H1 (cell line): ENCODE measurements around the gene GNB1. TPM values are rescaled to one million over a fixed set of nuclear protein-coding genes. Genes with fewer than 3 reads are reported as not detected.

Experiments used
- CTCF ChIA-PET: fragments of 300-600 bp; sonication (Branson Sonifier 250); formaldehyde crosslinking; loops from one replicate; lab custom pipeline; 2021; ENCODE audit not compliant: partially characterized antibody; lab: Charles Lee
- POLR2A ChIA-PET: fragments of 300-600 bp; sonication (Branson Sonifier 250); formaldehyde crosslinking; loops from one replicate; lab custom pipeline; 2021; ENCODE audit warnings: inconsistent platforms; ENCODE audit not compliant: partially characterized antibody; lab: Charles Lee
- DNase-seq, 2 experiments: peaks; one replicate each; pipeline versions ENCODE4 v3.0.0 to v3.0.0-alpha.2; 2010 to 2022; ENCODE audit warnings: low spot score in 2 of 2, low read depth in 1 of 2, mixed read lengths in 1 of 2
- FAIRE-seq: peaks from 2 replicates; lab custom pipeline; 2011; peaks lifted over from hg19 to GRCh38; lab: Jason Lieb, UNC
- H2AFZ ChIP-seq: 2 replicates; pipeline ENCODE4 v1.8.1; 2012; ENCODE audit warnings: low read length, inconsistent platforms
- H2AK5ac ChIP-seq: 2 replicates; pipeline ENCODE4 v1.6.1; 2013; ENCODE audit warnings: low read depth, low read length
- H2BK120ac ChIP-seq: replicated peaks from 2 replicates; pipeline ENCODE3; 2013; ENCODE audit warnings: low read depth, low read length, inconsistent platforms
- H2BK12ac ChIP-seq: 2 replicates; pipeline ENCODE4 v1.6.1; 2013; ENCODE audit warnings: low read depth, low read length
- H2BK15ac ChIP-seq: 2 replicates; pipeline ENCODE4 v1.6.1; 2013; ENCODE audit warnings: low read length
- H2BK20ac ChIP-seq: 2 replicates; pipeline ENCODE4 v1.6.1; 2013; ENCODE audit warnings: low read length
- H2BK5ac ChIP-seq: 2 replicates; pipeline ENCODE4 v1.6.1; 2013; ENCODE audit warnings: low read depth, low read length
- H3K14ac ChIP-seq: 2 replicates; pipeline ENCODE4 v1.6.1; 2013; ENCODE audit warnings: inconsistent platforms; ENCODE audit not compliant: insufficient read length
- H3K18ac ChIP-seq: 2 replicates; pipeline ENCODE4 v1.6.1; 2013; ENCODE audit warnings: low read length; ENCODE audit errors: extremely low read depth
- H3K23ac ChIP-seq: 2 replicates; pipeline ENCODE4 v1.6.1; 2013; ENCODE audit warnings: inconsistent platforms; ENCODE audit not compliant: insufficient read length
- H3K23me2 ChIP-seq: 2 replicates; pipeline ENCODE4 v1.6.1; 2013; ENCODE audit warnings: low read depth, low read length
- H3K27ac ChIP-seq: 2 replicates; pipeline ENCODE4 v1.6.1; 2011; ENCODE audit warnings: low read depth, low read length, inconsistent platforms
- H3K27me3 ChIP-seq, 4 experiments: replicated peaks in 1 of 4; 1 replicate in 1 of 4; 2 replicates in 3 of 4; pipeline versions ENCODE4 v1.6.1 to v1.8.1; 2011 to 2013; ENCODE audit warnings: low read length in 3 of 4, mild to moderate bottlenecking in 3 of 4, inconsistent platforms in 2 of 4, mixed read lengths in 2 of 4, moderate library complexity in 1 of 4; ENCODE audit not compliant: control insufficient read depth in 3 of 4, insufficient read depth in 3 of 4; ENCODE audit errors: extremely low read depth in 1 of 4
- H3K36me3 ChIP-seq, 4 experiments: 2 replicates each; pipeline versions ENCODE4 v1.6.1 to v1.8.1; 2011 to 2013; ENCODE audit warnings: mild to moderate bottlenecking in 4 of 4, low read length in 3 of 4, moderate library complexity in 2 of 4, control low read depth in 1 of 4, inconsistent platforms in 1 of 4; ENCODE audit not compliant: insufficient read depth in 4 of 4, control insufficient read depth in 2 of 4
- H3K4ac ChIP-seq: replicated peaks from 2 replicates; pipeline ENCODE3; 2013; ENCODE audit warnings: low read length, low read depth, mixed read lengths, inconsistent platforms; ENCODE audit not compliant: insufficient read length
- H3K4me1 ChIP-seq, 4 experiments: replicated peaks in 1 of 4; 1 replicate in 1 of 4; 2 replicates in 3 of 4; pipeline versions ENCODE4 v1.6.1 to v1.8.1; 2011 to 2013; ENCODE audit warnings: low read length in 3 of 4, inconsistent platforms in 2 of 4, mixed read lengths in 1 of 4; ENCODE audit not compliant: insufficient read depth in 4 of 4, control insufficient read depth in 3 of 4
- H3K4me2 ChIP-seq, 2 experiments: 2 replicates each; pipeline versions ENCODE4 v1.6.1 to v1.8.1; 2011 to 2013; ENCODE audit warnings: low read depth in 2 of 2, low read length in 2 of 2, control low read depth in 1 of 2, inconsistent platforms in 1 of 2, mild to moderate bottlenecking in 1 of 2; ENCODE audit not compliant: insufficient read depth in 1 of 2
- H3K4me3 ChIP-seq, 4 experiments: fragments of 200-600, 300-600 bp in 1 of 4; sonication (generic), shearing (Covaris generic), sonication (Bioruptor Twin) in 1 of 4; 2 replicates each; pipeline versions ENCODE4 v1.5.1 to v1.8.1; 2011 to 2016; ENCODE audit warnings: low read length in 4 of 4, low read depth in 3 of 4, control low read depth in 2 of 4, inconsistent platforms in 2 of 4, mild to moderate bottlenecking in 2 of 4, mixed read lengths in 1 of 4, moderate library complexity in 1 of 4; ENCODE audit not compliant: insufficient read depth in 2 of 4; ENCODE audit errors: extremely low read depth in 1 of 4
- H3K56ac ChIP-seq: replicated peaks from 2 replicates; pipeline ENCODE3; 2013; ENCODE audit warnings: low read depth, mild to moderate bottlenecking, mixed read lengths, low read length, inconsistent platforms; ENCODE audit not compliant: insufficient read length
- H3K79me1 ChIP-seq: 2 replicates; pipeline ENCODE4 v1.6.1; 2013; ENCODE audit warnings: low read depth, low read length, control low read depth
- H3K79me2 ChIP-seq, 2 experiments: 2 replicates each; pipeline versions ENCODE4 v1.6.1 to v1.8.1; 2012 to 2013; ENCODE audit warnings: low read length in 2 of 2, mild to moderate bottlenecking in 2 of 2, inconsistent platforms in 1 of 2; ENCODE audit not compliant: insufficient read depth in 2 of 2, control insufficient read depth in 1 of 2
- H3K9ac ChIP-seq, 4 experiments: replicated peaks in 1 of 4; 1 replicate in 1 of 4; 2 replicates in 3 of 4; pipeline versions ENCODE4 v1.6.1 to v1.8.1; 2011 to 2013; ENCODE audit warnings: low read depth in 3 of 4, low read length in 3 of 4, control low read depth in 2 of 4, mild to moderate bottlenecking in 2 of 4, moderate library complexity in 2 of 4, inconsistent platforms in 1 of 4; ENCODE audit errors: extremely low read depth in 1 of 4
- H3K9me3 ChIP-seq, 2 experiments: 2 replicates each; pipeline versions ENCODE4 v1.6.1 to v1.8.1; 2012 to 2013; ENCODE audit warnings: mild to moderate bottlenecking in 2 of 2, moderate library complexity in 2 of 2, control low read depth in 1 of 2, inconsistent platforms in 1 of 2, low read depth in 1 of 2, low read length in 1 of 2, mixed read lengths in 1 of 2; ENCODE audit not compliant: insufficient read depth in 2 of 2
- H4K20me1 ChIP-seq, 2 experiments: replicated peaks in 1 of 2; 2 replicates each; pipeline versions ENCODE3 to v1.8.1; 2011 to 2013; ENCODE audit warnings: inconsistent platforms in 2 of 2, low read length in 2 of 2, mild to moderate bottlenecking in 1 of 2; ENCODE audit not compliant: insufficient read depth in 2 of 2, control insufficient read depth in 1 of 2
- H4K5ac ChIP-seq: 2 replicates; pipeline ENCODE4 v1.6.1; 2013; ENCODE audit warnings: low read length, low read depth, mixed read lengths, inconsistent platforms; ENCODE audit not compliant: insufficient read length
- H4K8ac ChIP-seq: 2 replicates; pipeline ENCODE4 v1.8.0; 2013; ENCODE audit warnings: mild to moderate bottlenecking, moderate library complexity, low read length, inconsistent platforms; ENCODE audit not compliant: insufficient read depth; ENCODE audit errors: extremely low read depth
- H4K91ac ChIP-seq: replicated peaks from 2 replicates; pipeline ENCODE3; 2013; ENCODE audit warnings: low read length, mixed read lengths, inconsistent platforms; ENCODE audit not compliant: insufficient read length
- CHD2 ChIP-seq: IDR thresholded peaks from 2 replicates; pipeline ENCODE4 v1.6.1; 2012; ENCODE audit warnings: low read length, improper control_type of control experiment
- CTBP2 ChIP-seq: IDR thresholded peaks from 2 replicates; pipeline ENCODE4 v1.7.0; 2011; ENCODE audit warnings: borderline replicate concordance, mild to moderate bottlenecking, moderate library complexity, mixed read lengths, low read length; ENCODE audit not compliant: insufficient read depth, insufficient read length
- JUND ChIP-seq: IDR thresholded peaks from 2 replicates; pipeline ENCODE4 v1.6.1; 2011; ENCODE audit warnings: mild to moderate bottlenecking, improper control_type of control experiment, low read length
- KDM4A ChIP-seq: IDR thresholded peaks from one replicate; pipeline ENCODE4 v1.7.1; 2012; ENCODE audit warnings: low read depth, mild to moderate bottlenecking, moderate library complexity, low read length, inconsistent platforms; ENCODE audit not compliant: severe bottlenecking
- NRF1 ChIP-seq: IDR thresholded peaks from 2 replicates; pipeline ENCODE4 v1.6.1; 2011; ENCODE audit warnings: mild to moderate bottlenecking, low read depth, low read length, improper control_type of control experiment
- RNF2 ChIP-seq: fragments of 200-900, 300-1000 bp; sonication (generic); IDR thresholded peaks from 2 replicates; pipeline ENCODE4 v1.7.1; 2016; ENCODE audit warnings: borderline replicate concordance, low read depth, mild to moderate bottlenecking, antibody characterized with exemption, low read length; ENCODE audit not compliant: poor library complexity, severe bottlenecking; ENCODE audit errors: missing control alignments
- SP1 ChIP-seq: IDR thresholded peaks from 2 replicates; pipeline ENCODE4 v1.6.1; 2011; ENCODE audit warnings: low read depth, low read length
- SP2 ChIP-seq: IDR thresholded peaks from 2 replicates; pipeline ENCODE4 v1.6.1; 2012; ENCODE audit warnings: mild to moderate bottlenecking, low read length, inconsistent platforms
- SUZ12 ChIP-seq: fragments of 200-600 bp; sonication (generic); IDR thresholded peaks from 2 replicates; pipeline ENCODE4 v1.6.1; 2012; ENCODE audit warnings: mild to moderate bottlenecking, inconsistent platforms, low read length, moderate library complexity, mixed read lengths
- WGBS, 2 experiments: shearing (Covaris generic) in 1 of 2; methylation state at CpG; one replicate each; pipeline versions ENCODE4 v1.1.6 to v1.1.7; 2013 to 2015; ENCODE audit warnings: low lambda C conversion rate in 2 of 2, mixed read lengths in 2 of 2, inconsistent platforms in 1 of 2, low coverage in 1 of 2, missing lambda C conversion rate in 1 of 2; ENCODE audit not compliant: insufficient replicate concordance in 2 of 2, insufficient coverage in 1 of 2, insufficient read length in 1 of 2; ENCODE audit errors: extremely low coverage in 1 of 2, missing lambda C conversion rate in 1 of 2; 5-methylcytosine and 5-hydroxymethylcytosine counted together
- polyA plus RNA-seq, 7 experiments: library from polyadenylated mRNA; depleted of rRNA in 3 of 7; stranded (reverse) in 5 of 7; unstranded in 2 of 7; fragments of >200 nt in 5 of 7; fragments of 200-250 nt in 2 of 7; gene quantifications; 1 replicate in 5 of 7; 2 replicates in 1 of 7; 4 replicates in 1 of 7; pipeline versions ENCODE4 v1.2.1 to v1.2.3, GENCODE V29; 2011 to 2013; ENCODE audit warnings: missing spikeins in 2 of 7, mixed read lengths in 2 of 7
- total RNA-seq: library from RNA; stranded (reverse); fragmentation: NEBNext Ultra II Directional; extraction: Animal tissue kit (Norgen Biotek cat#: 25700); gene quantifications from 2 replicates; pipeline ENCODE4 v1.2.1, GENCODE V29; 2021
- TF ChIP-seq, protein P1 (sequence below): IDR thresholded peaks from 2 replicates; pipeline ENCODE4 v1.6.1; 2012; ENCODE audit warnings: inconsistent platforms
- TF ChIP-seq, protein P2 (sequence below): IDR thresholded peaks from 2 replicates; pipeline ENCODE4 v1.6.1; 2011; ENCODE audit warnings: low read length, improper control_type of control experiment

The GNB1 gene
- total and polyA plus RNA-seq, 2 of the 8 experiments (the other 6 are each of a cell fraction or from before 2014, with no cell fraction given), result 343 to 382 TPM

DNA sequence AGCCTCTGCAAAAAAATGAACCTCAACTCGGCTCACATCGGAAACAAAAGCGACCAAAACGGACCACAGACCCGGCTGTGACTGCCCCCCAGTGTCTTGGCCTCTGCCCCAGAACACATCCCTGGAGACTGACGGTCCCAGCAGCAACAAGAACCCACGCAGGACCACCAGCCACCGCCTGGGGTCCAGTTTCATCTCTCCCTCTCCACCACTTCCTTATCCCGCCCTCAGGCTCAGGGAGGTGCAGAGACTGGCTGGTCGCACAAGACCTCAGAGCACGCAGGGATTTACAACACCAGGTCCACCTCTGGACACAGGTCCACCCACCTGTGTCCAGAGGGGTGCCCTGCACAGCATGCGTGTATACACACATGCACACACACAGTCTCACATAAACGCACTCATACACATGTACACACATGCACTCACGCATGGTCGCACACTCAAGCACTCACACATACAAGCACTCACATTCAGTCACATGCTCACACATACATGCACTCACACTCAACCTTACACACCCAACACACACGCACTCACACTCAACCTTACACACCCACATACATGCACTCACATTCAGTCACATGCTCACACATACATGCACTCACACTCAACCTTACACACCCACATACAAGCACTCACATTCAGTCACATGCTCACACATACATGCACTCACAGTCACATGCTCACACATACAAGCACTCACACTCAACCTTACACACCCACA, 46.8 kb upstream of the GNB1 start:
- H4K20me1 ChIP-seq, result peaks cover 0 to 2% of the 10 kb centered on the region in 2 experiments
- H3K27me3 ChIP-seq, result no peaks in the 10 kb centered on the region
- H3K4me2 ChIP-seq, result no peak overlapping the region
- H3K36me3 ChIP-seq, result no peaks in the 10 kb centered on the region
- FAIRE-seq (no peak), DNase-seq (no peak)
- TF ChIP-seq SP1, result no peak
- no peak for TF ChIP-seq KDM4A
- TF ChIP-seq NRF1, result no peak
- TF ChIP-seq, protein P1, sequence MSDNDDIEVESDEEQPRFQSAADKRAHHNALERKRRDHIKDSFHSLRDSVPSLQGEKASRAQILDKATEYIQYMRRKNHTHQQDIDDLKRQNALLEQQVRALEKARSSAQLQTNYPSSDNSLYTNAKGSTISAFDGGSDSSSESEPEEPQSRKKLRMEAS, result no peak
- TF ChIP-seq CHD2, result no peak
- TF ChIP-seq, protein P2, sequence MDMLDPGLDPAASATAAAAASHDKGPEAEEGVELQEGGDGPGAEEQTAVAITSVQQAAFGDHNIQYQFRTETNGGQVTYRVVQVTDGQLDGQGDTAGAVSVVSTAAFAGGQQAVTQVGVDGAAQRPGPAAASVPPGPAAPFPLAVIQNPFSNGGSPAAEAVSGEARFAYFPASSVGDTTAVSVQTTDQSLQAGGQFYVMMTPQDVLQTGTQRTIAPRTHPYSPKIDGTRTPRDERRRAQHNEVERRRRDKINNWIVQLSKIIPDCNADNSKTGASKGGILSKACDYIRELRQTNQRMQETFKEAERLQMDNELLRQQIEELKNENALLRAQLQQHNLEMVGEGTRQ, result no peak
- no peak for TF ChIP-seq SUZ12
- no peak for TF ChIP-seq SP2
- no peak for TF ChIP-seq CTBP2
- no peak for TF ChIP-seq RNF2
- no peak for TF ChIP-seq JUND
- no peak overlapping the region for H3K27ac ChIP-seq
- ChIA-PET CTCF (no interaction called here), POLR2A (no interaction called here)
- H4K5ac ChIP-seq, result no peak overlapping the region
- no peak overlapping the region for H3K4ac ChIP-seq
- no peaks in the 10 kb centered on the region for H3K79me2 ChIP-seq
- no peak overlapping the region for H3K9ac ChIP-seq
- H2BK15ac ChIP-seq, result peak overlapping the region; percentile 19; the same call in 1 of the 2 replicates
- H3K23me2 ChIP-seq, result peaks cover 5% of the 10 kb centered on the region; the same call in 1 of the 2 replicates
- H4K8ac ChIP-seq, result 0 out of 2 replicates have a peak overlapping the region, but pooled peaks have one; percentile 25
- H2BK120ac ChIP-seq, result no peak overlapping the region
- H3K9me3 ChIP-seq, result peaks cover 0 to 16% of the 10 kb centered on the region in 2 experiments; a peak in 2 of 4 replicates
- no peak overlapping the region for H3K18ac ChIP-seq
- no peaks in the 10 kb centered on the region for H3K79me1 ChIP-seq
- H3K14ac ChIP-seq, result no peak overlapping the region
- H3K23ac ChIP-seq, result no peak overlapping the region
- H4K91ac ChIP-seq, result no peak overlapping the region
- H2BK12ac ChIP-seq, result no peak overlapping the region
- no peak overlapping the region for H3K56ac ChIP-seq
- no peak overlapping the region for H2BK20ac ChIP-seq
- H2AK5ac ChIP-seq, result peak overlapping the region; percentile 33; the same call in 1 of the 2 replicates
- H3K4me3 ChIP-seq, result no peak overlapping the region
- no peak overlapping the region for H2AFZ ChIP-seq
- H3K4me1 ChIP-seq, result no peaks in the 10 kb centered on the region
- peak overlapping the region; percentile 46; the same call in 1 of the 2 replicates for H2BK5ac ChIP-seq
- 87 to 100% methylated on average over 1 to 16 of the region's 16 CpGs for WGBS, 2 experiments
